GM10847 (cell line): ENCODE data around the gene ZNRF4.

Source experiments
- POLR2A ChIP-seq: IDR thresholded peaks from 2 replicates; pipeline ENCODE4 v1.6.1; 2011; ENCODE audit not compliant: insufficient read length; ENCODE audit errors: extremely low read depth

ZNRF4 gene

GRCh38 chr19:5455367-5456129, at the start of gene ZNRF4:
Gene ZNRF4, plus strand, starts transcription at chr19:5455417. Its CDS starts 75 bp downstream, at chr19:5455492.
- no peak for TF ChIP-seq POLR2A

- TF ChIP-seq POLR2A: no peak
Measured at GRCh38 chr19:5406816-5407215, 48.4 kb upstream of the ZNRF4 start.

- TF ChIP-seq POLR2A: no peak
Measured at GRCh38 chr19:5407356-5407755, 47.9 kb upstream of the ZNRF4 start.

GRCh38 chr19:5417495-5418436, 37.5 kb upstream of the ZNRF4 start:
- TF ChIP-seq POLR2A: no peak

- no peak for TF ChIP-seq POLR2A
Measured at GRCh38 chr19:5418677-5419076, 36.5 kb upstream of the ZNRF4 start.

GRCh38 chr19:5420953-5421352, 34.3 kb upstream of the ZNRF4 start:
- TF ChIP-seq POLR2A: no peak

- TF ChIP-seq POLR2A: no peak
Measured at GRCh38 chr19:5423567-5424125, 31.6 kb upstream of the ZNRF4 start.

- no peak for TF ChIP-seq POLR2A
Measured at GRCh38 chr19:5424192-5424973, 30.8 kb upstream of the ZNRF4 start.

GRCh38 chr19:5425260-5425659, 30.0 kb upstream of the ZNRF4 start:
- TF ChIP-seq POLR2A: no peak

- no peak for TF ChIP-seq POLR2A
Measured at GRCh38 chr19:5430237-5430636, 25.0 kb upstream of the ZNRF4 start.

- TF ChIP-seq POLR2A: no peak
Measured at GRCh38 chr19:5432687-5433086, 22.5 kb upstream of the ZNRF4 start.

- no peak for TF ChIP-seq POLR2A
Measured at GRCh38 chr19:5434351-5434917, 20.8 kb upstream of the ZNRF4 start.

GRCh38 chr19:5434970-5435641, 20.1 kb upstream of the ZNRF4 start:
- no peak for TF ChIP-seq POLR2A

GRCh38 chr19:5435642-5436017, 19.6 kb upstream of the ZNRF4 start:
- TF ChIP-seq POLR2A: no peak
